Spleen (tissue), 7 donors: ENCODE data around the gene AKAP10.

ENCODE experiments used
- CTCF ChIP-seq, 11 experiments: fragments of 200-600 bp in 7 of 11; fragments of 450-650 bp in 4 of 11; sonication (generic) in 4 of 11; IDR thresholded peaks in 8 of 11; conservative IDR thresholded peaks in 3 of 11; 1 replicate in 7 of 11; 2 replicates in 4 of 11; pipeline versions ENCODE4 v1.4.0 to v1.8.0; 2016 to 2021; ENCODE audit warnings: antibody characterized with exemption in 11 of 11, inconsistent platforms in 4 of 11, mild to moderate bottlenecking in 1 of 11
- POLR2A ChIP-seq, 3 donors: fragments of 450-650 bp; IDR thresholded peaks; one replicate each; pipeline ENCODE4 v1.5.1; 2017; ENCODE audit warnings: antibody characterized with exemption in 3 of 3, mild to moderate bottlenecking in 1 of 3
- POLR2AphosphoS5 ChIP-seq, 3 donors: sonication (generic); formaldehyde crosslinking; IDR thresholded peaks; one replicate each; pipeline ENCODE4 v1.5.1; 2017; ENCODE audit warnings: antibody characterized with exemption in 3 of 3
- donor health status: DM: no; HTN: no; CAD: no; lungs with moderate emphysema.
- donor health status: DM: no; HTN: no; CAD: no.
- donor health status: DM: no; HTN: no; CAD: no.

- TF ChIP-seq CTCF (IDR thresholded peaks at IDR 0.05 in 8 of 11, conservative IDR thresholded peaks at IDR 0.05 in 3 of 11): no peak
- no peak for TF ChIP-seq POLR2AphosphoS5 (IDR thresholded peaks at IDR 0.05)
- TF ChIP-seq POLR2A (IDR thresholded peaks at IDR 0.05): no peak
Measured at GRCh38 chr17:19911033-19911432, 66.6 kb downstream of the AKAP10 start.
